ENCODE data around the gene TTR.

DNA sequence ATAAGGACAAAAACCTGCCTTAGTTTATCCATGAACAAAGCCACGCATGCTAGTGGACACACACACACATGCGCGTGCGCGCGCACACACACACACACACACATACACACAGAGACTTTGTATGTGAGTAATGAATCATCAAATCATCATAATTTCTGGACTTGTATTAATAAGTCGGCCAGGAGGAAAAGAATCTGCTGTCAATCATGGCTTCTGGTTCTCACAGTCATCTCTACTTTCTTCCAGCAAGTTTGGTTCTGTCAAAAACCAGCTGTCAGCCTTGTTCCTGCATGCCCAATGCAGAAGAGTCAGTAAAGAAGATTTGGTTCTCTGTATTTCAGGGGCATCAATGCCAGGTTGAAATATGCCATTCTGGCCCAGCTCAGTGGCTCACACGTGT, 1.1 kb upstream of the TTR start:
- TF ChIP-seq, protein P1, sequence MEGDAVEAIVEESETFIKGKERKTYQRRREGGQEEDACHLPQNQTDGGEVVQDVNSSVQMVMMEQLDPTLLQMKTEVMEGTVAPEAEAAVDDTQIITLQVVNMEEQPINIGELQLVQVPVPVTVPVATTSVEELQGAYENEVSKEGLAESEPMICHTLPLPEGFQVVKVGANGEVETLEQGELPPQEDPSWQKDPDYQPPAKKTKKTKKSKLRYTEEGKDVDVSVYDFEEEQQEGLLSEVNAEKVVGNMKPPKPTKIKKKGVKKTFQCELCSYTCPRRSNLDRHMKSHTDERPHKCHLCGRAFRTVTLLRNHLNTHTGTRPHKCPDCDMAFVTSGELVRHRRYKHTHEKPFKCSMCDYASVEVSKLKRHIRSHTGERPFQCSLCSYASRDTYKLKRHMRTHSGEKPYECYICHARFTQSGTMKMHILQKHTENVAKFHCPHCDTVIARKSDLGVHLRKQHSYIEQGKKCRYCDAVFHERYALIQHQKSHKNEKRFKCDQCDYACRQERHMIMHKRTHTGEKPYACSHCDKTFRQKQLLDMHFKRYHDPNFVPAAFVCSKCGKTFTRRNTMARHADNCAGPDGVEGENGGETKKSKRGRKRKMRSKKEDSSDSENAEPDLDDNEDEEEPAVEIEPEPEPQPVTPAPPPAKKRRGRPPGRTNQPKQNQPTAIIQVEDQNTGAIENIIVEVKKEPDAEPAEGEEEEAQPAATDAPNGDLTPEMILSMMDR (conservative IDR thresholded peaks at IDR 0.05): no peak
- no peak for TF ChIP-seq ZFX (IDR thresholded peaks at IDR 0.05)
